Upper lobe of right lung (tissue), 1 donor: Measurements from ENCODE around the gene SEC63. TPM values are rescaled to one million over a fixed set of nuclear protein-coding genes. Genes with fewer than 3 reads are reported as not detected.
A peak's percentile ranks its signal among the peaks of the same experiment; 100 is the strongest.

Experiments used
- ATAC-seq: fragments of 200-7000 bp; cut with Tn5 transposase; one replicate; pipeline ENCODE4 v1.9.1; 2020; ENCODE audit warnings: mild to moderate bottlenecking, moderate library complexity
- DNase-seq: peaks from one replicate; pipeline ENCODE4 v3.0.0-alpha.2; 2020
- H3K27ac ChIP-seq: fragments of 200-600 bp; one replicate; pipeline ENCODE4 v1.8.0; 2022
- H3K27me3 ChIP-seq: fragments of 200-600 bp; one replicate; pipeline ENCODE4 v1.8.0; 2022; ENCODE audit warnings: mild to moderate bottlenecking
- H3K36me3 ChIP-seq: fragments of 200-600 bp; one replicate; pipeline ENCODE4 v1.8.0; 2022
- H3K4me1 ChIP-seq: fragments of 200-600 bp; one replicate; pipeline ENCODE4 v1.8.0; 2022
- H3K4me3 ChIP-seq: fragments of 200-600 bp; one replicate; pipeline ENCODE4 v1.8.0; 2022; ENCODE audit warnings: mild to moderate bottlenecking
- H3K9me3 ChIP-seq: fragments of 200-600 bp; one replicate; pipeline ENCODE4 v1.8.0; 2022
- intact Hi-C: fragments of 100-400 bp; cut with DNase I; formaldehyde crosslinking; loops from one replicate; pipeline ENCODE4 v1.11.0; 2022
- total RNA-seq: library from RNA; stranded (reverse); fragmentation: NEBNext Ultra II Directional; extraction: Animal tissue kit (Norgen Biotek cat#: 25700); gene quantifications from one replicate; pipeline ENCODE4 v1.2.1, GENCODE V29; 2021
- TF ChIP-seq, protein P1 (sequence below): fragments of 200-600 bp; IDR thresholded peaks from one replicate; pipeline ENCODE4 v1.8.0; 2022; ENCODE audit warnings: antibody characterized with exemption
- donor health status: DM: no; HTN: yes; CAD: no; lungs with severe emphysema.

The SEC63 gene
- total RNA-seq, 1 donor from 2014 or later = 118 TPM

- H3K4me3 ChIP-seq = no peak overlapping the region
- ATAC-seq (no peak), DNase-seq (no peak)
- no peaks in the 10 kb centered on the region for H3K27me3 ChIP-seq
- TF ChIP-seq, protein P1, sequence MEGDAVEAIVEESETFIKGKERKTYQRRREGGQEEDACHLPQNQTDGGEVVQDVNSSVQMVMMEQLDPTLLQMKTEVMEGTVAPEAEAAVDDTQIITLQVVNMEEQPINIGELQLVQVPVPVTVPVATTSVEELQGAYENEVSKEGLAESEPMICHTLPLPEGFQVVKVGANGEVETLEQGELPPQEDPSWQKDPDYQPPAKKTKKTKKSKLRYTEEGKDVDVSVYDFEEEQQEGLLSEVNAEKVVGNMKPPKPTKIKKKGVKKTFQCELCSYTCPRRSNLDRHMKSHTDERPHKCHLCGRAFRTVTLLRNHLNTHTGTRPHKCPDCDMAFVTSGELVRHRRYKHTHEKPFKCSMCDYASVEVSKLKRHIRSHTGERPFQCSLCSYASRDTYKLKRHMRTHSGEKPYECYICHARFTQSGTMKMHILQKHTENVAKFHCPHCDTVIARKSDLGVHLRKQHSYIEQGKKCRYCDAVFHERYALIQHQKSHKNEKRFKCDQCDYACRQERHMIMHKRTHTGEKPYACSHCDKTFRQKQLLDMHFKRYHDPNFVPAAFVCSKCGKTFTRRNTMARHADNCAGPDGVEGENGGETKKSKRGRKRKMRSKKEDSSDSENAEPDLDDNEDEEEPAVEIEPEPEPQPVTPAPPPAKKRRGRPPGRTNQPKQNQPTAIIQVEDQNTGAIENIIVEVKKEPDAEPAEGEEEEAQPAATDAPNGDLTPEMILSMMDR = no peak
- no peaks in the 10 kb centered on the region for H3K9me3 ChIP-seq
- no peak overlapping the region for H3K27ac ChIP-seq
- intact Hi-C loops = no loop called here
- H3K4me1 ChIP-seq = no peaks in the 10 kb centered on the region
- no peaks in the 10 kb centered on the region for H3K36me3 ChIP-seq
These were observed 18.3 kb upstream of the SEC63 start for GRCh38 chr6:107976155-107976783.

DNA sequence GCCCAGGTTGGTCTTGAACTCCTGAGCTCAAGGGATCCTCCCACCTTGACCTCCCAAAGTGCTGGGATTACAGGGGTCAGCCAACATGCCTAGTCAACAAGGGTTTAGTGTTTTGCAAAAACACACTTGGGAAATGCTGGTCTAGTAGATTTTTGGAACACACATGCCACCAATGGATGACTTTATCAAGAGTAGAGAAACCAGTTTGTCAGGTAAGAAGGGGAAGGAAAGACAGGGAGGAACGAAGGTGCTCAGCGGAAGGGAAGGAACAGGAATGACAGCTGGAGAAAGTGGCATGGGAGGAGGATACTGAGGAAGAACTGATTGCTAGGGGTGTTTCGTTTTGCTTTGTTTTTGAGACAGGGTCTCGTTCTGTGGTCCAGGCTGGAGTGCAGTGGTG, 15.6 kb upstream of the SEC63 start:
- intact Hi-C loops = no loop called here
- ATAC-seq = peak; percentile 56
- Histone ChIP-seq H3K36me3 (no peaks in the 10 kb centered on the region), H3K4me3 (no peak overlapping the region), H3K27ac (no peak overlapping the region), H3K27me3 (no peaks in the 10 kb centered on the region), H3K9me3 (no peaks in the 10 kb centered on the region), H3K4me1 (no peaks in the 10 kb centered on the region)
- DNase-seq = no peak
- TF ChIP-seq, protein P1 = no peak

DNA sequence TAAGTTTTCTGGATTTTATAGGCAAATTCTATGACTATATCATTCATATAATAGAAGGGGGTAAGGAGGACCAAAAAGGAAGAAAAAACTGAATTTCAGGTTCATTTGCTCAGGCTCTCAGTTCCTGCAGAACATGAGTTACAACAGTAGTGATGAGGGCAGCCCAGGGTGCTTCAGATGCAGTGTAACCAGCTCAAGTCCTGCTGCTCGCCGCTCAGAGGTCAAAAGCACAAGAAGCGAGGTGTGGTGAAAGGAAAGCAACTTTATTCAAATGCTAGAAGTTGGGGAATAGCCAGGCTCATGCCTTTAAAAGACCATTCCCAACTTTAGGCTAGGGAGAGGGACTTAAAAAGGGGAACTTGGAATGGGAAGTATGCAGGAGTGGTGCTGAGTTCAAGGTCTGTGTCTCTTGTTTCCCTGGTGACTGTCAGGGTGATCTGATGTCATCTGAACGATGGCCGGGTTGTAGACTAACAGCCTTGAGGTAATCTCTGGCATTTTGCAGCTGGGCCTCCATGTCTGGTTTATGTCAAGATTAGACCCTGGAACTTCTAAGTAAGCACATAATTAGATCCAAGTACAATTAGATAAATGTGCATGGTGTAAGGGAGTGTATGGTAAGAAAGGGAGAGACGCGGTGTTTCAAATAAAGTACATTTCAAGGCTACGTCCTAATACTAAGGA, 14.5 kb upstream of the SEC63 start:
- ATAC-seq = no peak
- no peaks in the 10 kb centered on the region for H3K4me1 ChIP-seq
- no peak overlapping the region for H3K4me3 ChIP-seq
- no peaks in the 10 kb centered on the region for H3K9me3 ChIP-seq
- TF ChIP-seq, protein P1 = no peak
- no peaks in the 10 kb centered on the region for H3K27me3 ChIP-seq
- DNase-seq = no peak
- no peak overlapping the region for H3K27ac ChIP-seq
- H3K36me3 ChIP-seq = no peaks in the 10 kb centered on the region
- intact Hi-C loops = no loop called here

DNA sequence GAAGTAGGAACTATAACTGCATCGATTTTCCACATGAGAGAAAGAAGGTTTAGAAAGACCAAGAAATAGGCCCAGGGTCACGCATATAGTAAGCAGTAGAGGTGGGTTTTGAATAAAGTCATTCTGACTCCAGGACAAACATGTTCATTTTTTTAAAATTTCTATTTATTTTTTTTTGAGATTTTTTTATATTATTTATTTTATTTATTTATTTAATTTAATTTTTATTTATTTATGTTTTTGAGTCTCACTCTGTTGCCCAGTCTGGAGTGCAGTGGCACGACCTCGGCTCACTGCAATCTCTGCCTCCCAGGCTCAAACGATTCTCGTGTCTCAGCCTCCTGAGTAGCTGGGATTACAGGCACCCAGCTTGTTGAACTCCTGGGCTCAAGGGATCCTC, 13.2 kb upstream of the SEC63 start:
- ATAC-seq (no peak), DNase-seq (no peak)
- Histone ChIP-seq H3K9me3 (no peaks in the 10 kb centered on the region), H3K36me3 (no peaks in the 10 kb centered on the region), H3K27ac (no peak overlapping the region), H3K4me1 (no peaks in the 10 kb centered on the region), H3K27me3 (no peaks in the 10 kb centered on the region), H3K4me3 (no peak overlapping the region)
- intact Hi-C loops = no loop called here
- TF ChIP-seq, protein P1 = no peak

DNA sequence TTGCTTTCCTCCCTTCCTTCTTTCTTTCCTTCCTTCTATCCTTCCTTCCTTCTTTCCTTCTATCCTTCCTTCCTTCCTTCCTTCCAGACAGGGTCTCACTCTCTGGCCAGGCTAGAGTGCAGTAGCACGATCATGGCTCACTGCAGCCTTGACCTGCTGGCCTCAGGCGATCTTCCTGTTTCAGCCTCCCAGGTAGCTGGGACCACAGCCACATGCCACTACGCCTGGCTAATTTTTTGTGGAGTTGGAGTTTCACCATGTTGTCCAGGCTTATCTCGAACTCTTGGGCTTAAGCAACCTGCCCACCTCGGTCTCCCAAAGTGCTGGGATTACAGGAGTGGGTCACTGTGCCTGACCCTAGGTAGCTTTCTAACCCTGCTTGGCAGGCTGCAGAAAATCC, 12.2 kb upstream of the SEC63 start:
- H3K27me3 ChIP-seq = no peaks in the 10 kb centered on the region
- no peak overlapping the region for H3K4me3 ChIP-seq
- TF ChIP-seq, protein P1 = no peak
- no peaks in the 10 kb centered on the region for H3K36me3 ChIP-seq
- no peaks in the 10 kb centered on the region for H3K4me1 ChIP-seq
- ATAC-seq = no peak
- no peaks in the 10 kb centered on the region for H3K9me3 ChIP-seq
- intact Hi-C loops = no loop called here
- DNase-seq = no peak
- no peak overlapping the region for H3K27ac ChIP-seq
